HepG2 (cell line): ENCODE data around the gene LEPR. TPM values are rescaled to one million over a fixed set of nuclear protein-coding genes. Genes with fewer than 3 reads are reported as not detected.

Experiments
- ATAC-seq: fragments of 200-7000 bp; cut with Tn5 transposase; 3 replicates; pipeline ENCODE4 v1.9.1; 2020; ENCODE audit warnings: mild to moderate bottlenecking, moderate library complexity
- BruUV-seq: library from RNA; stranded (reverse); fragments of 400-500 nt; replicated peaks from 2 replicates; lab custom pipeline; 2021; lab: Mats Ljungman, UMichigan
- CTCF ChIA-PET: fragments of 300-600 bp; formaldehyde crosslinking; extraction: SDS; loops from one replicate; lab custom pipeline; 2021; ENCODE audit warnings: low total read pairs, inconsistent platforms, low intra/inter-chr PET ratio; lab: Yijun Ruan, JAX
- POLR2A ChIA-PET: fragments of 350-600 bp; sonication (Branson Sonifier 250); formaldehyde crosslinking; loops from one replicate; lab custom pipeline; 2020; ENCODE audit warnings: antibody characterized with exemption, inconsistent platforms; lab: Yijun Ruan, JAX
- DNase-seq: peaks from one replicate; pipeline ENCODE4 v3.0.0-alpha.2; 2015; ENCODE audit warnings: low spot score
- FAIRE-seq: peaks from 3 replicates; lab custom pipeline; 2011; peaks lifted over from hg19 to GRCh38; lab: Jason Lieb, UNC
- H2AFZ ChIP-seq: one replicate; pipeline ENCODE4 v1.6.1; 2011; ENCODE audit warnings: low read length, inconsistent platforms
- H3K27ac ChIP-seq: fragments of 300-600 bp; 3 replicates; pipeline ENCODE4 v1.8.0; 2011; ENCODE audit warnings: mixed run types, mild to moderate bottlenecking, mixed read lengths, low read length, inconsistent platforms; ENCODE audit not compliant: insufficient read depth; ENCODE audit errors: extremely low read length
- H3K27me3 ChIP-seq, 2 experiments: fragments of 200-600 bp in 1 of 2; 2 replicates in 1 of 2; 3 replicates in 1 of 2; pipeline versions ENCODE4 v1.6.0 to v1.8.0; 2011; ENCODE audit warnings: low read length in 2 of 2, mild to moderate bottlenecking in 2 of 2, moderate library complexity in 2 of 2, inconsistent platforms in 1 of 2; ENCODE audit not compliant: insufficient read depth in 2 of 2, control insufficient read depth in 1 of 2
- H3K36me3 ChIP-seq, 2 experiments: fragments of 200-600 bp in 1 of 2; replicated peaks in 1 of 2; 2 replicates in 1 of 2; 3 replicates in 1 of 2; pipeline versions ENCODE4 v1.5.1 to v1.8.0; 2011; ENCODE audit warnings: low read length in 2 of 2, inconsistent platforms in 1 of 2; ENCODE audit not compliant: insufficient read depth in 2 of 2, control insufficient read depth in 1 of 2
- H3K4me1 ChIP-seq: 2 replicates; pipeline ENCODE4 v1.5.1; 2012; ENCODE audit warnings: low read length, inconsistent platforms; ENCODE audit not compliant: insufficient read depth
- H3K4me2 ChIP-seq: 2 replicates; pipeline ENCODE4 v1.6.0; 2011; ENCODE audit warnings: low read depth, low read length, inconsistent platforms
- H3K4me3 ChIP-seq, 3 experiments: fragments of 200-600 bp in 1 of 3; sonication (generic), shearing (Covaris generic) in 1 of 3; replicated peaks in 1 of 3; 2 replicates each; pipeline ENCODE4 v1.5.1; 2011 to 2016; ENCODE audit warnings: low read length in 3 of 3, inconsistent platforms in 2 of 3, low read depth in 2 of 3, mild to moderate bottlenecking in 2 of 3, control low read depth in 1 of 3, mixed read lengths in 1 of 3; ENCODE audit not compliant: insufficient read depth in 1 of 3
- H3K79me2 ChIP-seq: one replicate; pipeline ENCODE4 v1.6.1; 2011; ENCODE audit warnings: low read length, inconsistent platforms; ENCODE audit not compliant: insufficient read depth
- H3K9ac ChIP-seq: 2 replicates; pipeline ENCODE4 v1.6.0; 2011; ENCODE audit warnings: mild to moderate bottlenecking, low read depth, low read length, inconsistent platforms; ENCODE audit not compliant: insufficient read depth
- H3K9me3 ChIP-seq: 2 replicates; pipeline ENCODE4 v1.5.1; 2012; ENCODE audit warnings: mild to moderate bottlenecking, low read length
- H4K20me1 ChIP-seq: 2 replicates; pipeline ENCODE4 v1.6.0; 2011; ENCODE audit warnings: inconsistent platforms, mild to moderate bottlenecking, low read length, moderate library complexity; ENCODE audit not compliant: insufficient read depth
- ZEB1 ChIP-seq: IDR thresholded peaks from 2 replicates; pipeline ENCODE4 v1.6.1; 2012; ENCODE audit warnings: mild to moderate bottlenecking, low read depth, inconsistent platforms; ENCODE audit not compliant: insufficient replicate concordance
- ZNF432 ChIP-seq: sonication (generic); formaldehyde crosslinking; IDR thresholded peaks from 2 replicates; pipeline ENCODE4 v1.5.0; 2020; ENCODE audit warnings: missing genetic modification reagents, mild to moderate bottlenecking, borderline replicate concordance
- ZNF451 ChIP-seq: sonication (generic); formaldehyde crosslinking; IDR thresholded peaks from 2 replicates; pipeline ENCODE4 v1.5.0; 2020; ENCODE audit warnings: mild to moderate bottlenecking, missing genetic modification reagents
- WGBS: methylation state at CpG from one replicate; pipeline ENCODE4 v1.1.6; 2017; ENCODE audit warnings: low lambda C conversion rate; 5-methylcytosine and 5-hydroxymethylcytosine counted together
- in situ Hi-C: cut with HindIII; loops from 2 replicates; pipeline ENCODE4 v1.10.0; 2017; ENCODE audit warnings: low pct_unique_long_range_greater_than_20kb; ENCODE audit not compliant: extremely low pct_ligation_motif_present
- intact Hi-C: fragments of 100-400 bp; cut with micrococcal nuclease; formaldehyde crosslinking; loops from one replicate; pipeline ENCODE4 v1.10.0; 2022; ENCODE audit not compliant: unreplicated experiment
- polyA plus RNA-seq, 8 experiments: library from polyadenylated mRNA; depleted of rRNA in 3 of 8; stranded (reverse) in 7 of 8; unstranded in 1 of 8; fragments of >200 nt; fragmentation: Illumina TruSeq in 4 of 8; extraction: Trizol in 4 of 8; gene quantifications; 2 replicates each; pipeline versions ENCODE4 v1.2.1 to v1.2.3, GENCODE V29; 2011 to 2016; ENCODE audit warnings: low read depth in 4 of 8, missing spikeins in 1 of 8, mixed read lengths in 1 of 8; ENCODE audit not compliant: insufficient read depth in 1 of 8
- total RNA-seq, 5 experiments: library from RNA; depleted of rRNA; stranded (reverse); fragments of >200 nt; fragmentation: Illumina TruSeq; extraction: Trizol; gene quantifications; 2 replicates each; pipeline ENCODE4 v1.2.3, GENCODE V29; 2016; ENCODE audit warnings: low read depth in 1 of 5
- TF ChIP-seq, protein P1 (sequence below): sonication (generic); formaldehyde crosslinking; IDR thresholded peaks from 2 replicates; pipeline ENCODE4 v1.4.0; 2020; ENCODE audit warnings: mild to moderate bottlenecking, missing genetic modification reagents

The LEPR gene
- total and polyA plus RNA-seq, 2 of the 13 experiments (the other 11 are each of a cell fraction or from before 2014, with no cell fraction given) = 0.60 to 1.7 TPM

DNA sequence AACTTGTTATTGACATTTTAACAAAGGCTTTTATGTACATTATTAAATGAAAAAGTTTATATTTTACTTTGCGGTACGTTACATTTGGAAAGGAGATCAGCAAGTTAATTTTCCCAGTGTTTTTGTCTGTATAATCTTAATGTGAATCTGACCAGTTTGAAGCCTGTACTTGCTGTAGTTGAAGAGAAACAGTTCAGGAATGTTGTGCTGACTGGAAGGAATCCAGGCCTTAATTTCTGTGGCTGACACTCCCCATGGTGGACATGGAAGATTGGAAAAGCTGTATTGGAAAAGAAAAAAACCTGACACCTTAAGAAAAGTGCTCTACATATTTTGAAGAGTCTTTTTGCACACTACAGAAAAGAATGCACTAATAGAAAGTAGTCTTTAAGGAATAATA, 15.5 kb downstream of the LEPR start:
- CTCF ChIA-PET = no interaction called here
- FAIRE-seq = no peak
- Histone ChIP-seq H3K9me3 (no peaks in the 10 kb centered on the region), H3K79me2 (no peaks in the 10 kb centered on the region), H3K4me2 (no peak overlapping the region), H3K27me3 (no peaks in the 10 kb centered on the region), H3K27ac (no peak overlapping the region), H3K36me3 (peaks cover 8 to 22% of the 10 kb centered on the region in 2 experiments), H3K9ac (no peak overlapping the region), H3K4me1 (no peaks in the 10 kb centered on the region), H3K4me3 (no peak overlapping the region)
- ATAC-seq = no peak
- intact Hi-C loops = no loop called here
- no TSS peak for BruUV-seq
- POLR2A ChIA-PET = interaction anchor here (1.3 kb wide), 1 partner anchor 16 kb away, joined by 3 read pairs; the partner anchor contains the start of genes LEPR and LEPROT
- no peak for TF ChIP-seq ZNF432 (CRISPR knock-in tag)
- no peak for TF ChIP-seq ZNF451 (CRISPR knock-in tag)
- no peak for TF ChIP-seq ZEB1
- TF ChIP-seq, protein P1, sequence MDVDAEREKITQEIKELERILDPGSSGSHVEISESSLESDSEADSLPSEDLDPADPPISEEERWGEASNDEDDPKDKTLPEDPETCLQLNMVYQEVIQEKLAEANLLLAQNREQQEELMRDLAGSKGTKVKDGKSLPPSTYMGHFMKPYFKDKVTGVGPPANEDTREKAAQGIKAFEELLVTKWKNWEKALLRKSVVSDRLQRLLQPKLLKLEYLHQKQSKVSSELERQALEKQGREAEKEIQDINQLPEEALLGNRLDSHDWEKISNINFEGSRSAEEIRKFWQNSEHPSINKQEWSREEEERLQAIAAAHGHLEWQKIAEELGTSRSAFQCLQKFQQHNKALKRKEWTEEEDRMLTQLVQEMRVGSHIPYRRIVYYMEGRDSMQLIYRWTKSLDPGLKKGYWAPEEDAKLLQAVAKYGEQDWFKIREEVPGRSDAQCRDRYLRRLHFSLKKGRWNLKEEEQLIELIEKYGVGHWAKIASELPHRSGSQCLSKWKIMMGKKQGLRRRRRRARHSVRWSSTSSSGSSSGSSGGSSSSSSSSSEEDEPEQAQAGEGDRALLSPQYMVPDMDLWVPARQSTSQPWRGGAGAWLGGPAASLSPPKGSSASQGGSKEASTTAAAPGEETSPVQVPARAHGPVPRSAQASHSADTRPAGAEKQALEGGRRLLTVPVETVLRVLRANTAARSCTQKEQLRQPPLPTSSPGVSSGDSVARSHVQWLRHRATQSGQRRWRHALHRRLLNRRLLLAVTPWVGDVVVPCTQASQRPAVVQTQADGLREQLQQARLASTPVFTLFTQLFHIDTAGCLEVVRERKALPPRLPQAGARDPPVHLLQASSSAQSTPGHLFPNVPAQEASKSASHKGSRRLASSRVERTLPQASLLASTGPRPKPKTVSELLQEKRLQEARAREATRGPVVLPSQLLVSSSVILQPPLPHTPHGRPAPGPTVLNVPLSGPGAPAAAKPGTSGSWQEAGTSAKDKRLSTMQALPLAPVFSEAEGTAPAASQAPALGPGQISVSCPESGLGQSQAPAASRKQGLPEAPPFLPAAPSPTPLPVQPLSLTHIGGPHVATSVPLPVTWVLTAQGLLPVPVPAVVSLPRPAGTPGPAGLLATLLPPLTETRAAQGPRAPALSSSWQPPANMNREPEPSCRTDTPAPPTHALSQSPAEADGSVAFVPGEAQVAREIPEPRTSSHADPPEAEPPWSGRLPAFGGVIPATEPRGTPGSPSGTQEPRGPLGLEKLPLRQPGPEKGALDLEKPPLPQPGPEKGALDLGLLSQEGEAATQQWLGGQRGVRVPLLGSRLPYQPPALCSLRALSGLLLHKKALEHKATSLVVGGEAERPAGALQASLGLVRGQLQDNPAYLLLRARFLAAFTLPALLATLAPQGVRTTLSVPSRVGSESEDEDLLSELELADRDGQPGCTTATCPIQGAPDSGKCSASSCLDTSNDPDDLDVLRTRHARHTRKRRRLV (CRISPR knock-in tag) = no peak
- TF ChIP-seq, all 625 proteins: peak for 0
- in situ Hi-C loops = loop anchor here (25.0 kb wide), 1 partner anchor 251 kb away; no protein-coding TSS in a partner anchor
- no peak overlapping the region for H2AFZ ChIP-seq
- 99% methylated on average over 2 of the region's 2 CpGs for WGBS
- no peak for DNase-seq
- no peaks in the 10 kb centered on the region for H4K20me1 ChIP-seq
